Right lobe of liver (tissue), 6 donors: Measurements from ENCODE around the gene GFOD1. TPM values are rescaled to one million over a fixed set of nuclear protein-coding genes. Genes with fewer than 3 reads are reported as not detected.

Source experiments
- ATAC-seq, 4 donors: fragments of 200-7000 bp; cut with Tn5 transposase; one replicate each; pipeline ENCODE4 v1.9.1; 2020; ENCODE audit warnings: mild to moderate bottlenecking in 4 of 4, moderate library complexity in 4 of 4
- DNase-seq, 3 donors: peaks; one replicate each; pipeline ENCODE4 v3.0.0-alpha.2; 2020
- H3K27ac ChIP-seq, 3 donors: fragments of 200-600 bp; one replicate each; pipeline ENCODE4 v1.8.0; 2022
- H3K27me3 ChIP-seq, 2 donors: fragments of 200-600 bp; one replicate each; pipeline ENCODE4 v1.8.0; 2022
- H3K36me3 ChIP-seq, 4 donors: fragments of 200-600 bp; sonication (generic) in 1 of 4; one replicate each; pipeline versions ENCODE4 v1.5.1 to v1.8.0; 2017 to 2022; ENCODE audit warnings: control low read depth in 1 of 4
- H3K4me1 ChIP-seq, 4 donors: fragments of 200-600 bp; sonication (generic) in 1 of 4; one replicate each; pipeline versions ENCODE4 v1.5.1 to v1.8.0; 2017 to 2022; ENCODE audit warnings: control low read depth in 1 of 4
- H3K4me3 ChIP-seq, 3 donors: fragments of 200-600 bp; one replicate each; pipeline ENCODE4 v1.8.0; 2022
- H3K9me3 ChIP-seq, 4 donors: fragments of 200-600 bp; sonication (generic) in 1 of 4; one replicate each; pipeline versions ENCODE4 v1.5.1 to v1.8.0; 2017 to 2022; ENCODE audit warnings: control low read depth in 1 of 4
- CTCF ChIP-seq, 4 donors: fragments of 200-600 bp in 3 of 4; fragments of 450-650 bp in 1 of 4; IDR thresholded peaks; one replicate each; pipeline versions ENCODE4 v1.5.1 to v1.8.0; 2016 to 2022; ENCODE audit warnings: antibody characterized with exemption in 4 of 4, mild to moderate bottlenecking in 2 of 4
- POLR2A ChIP-seq: fragments of 450-650 bp; IDR thresholded peaks from one replicate; pipeline ENCODE4 v1.6.1; 2017; ENCODE audit warnings: antibody characterized with exemption, mild to moderate bottlenecking
- WGBS: methylation state at CpG from one replicate; pipeline ENCODE4 v1.1.6; 2018; ENCODE audit warnings: low coverage, low lambda C conversion rate; ENCODE audit not compliant: insufficient coverage; ENCODE audit errors: missing lambda C conversion rate; 5-methylcytosine and 5-hydroxymethylcytosine counted together
- intact Hi-C, 2 donors: fragments of 100-400 bp; cut with DNase I; formaldehyde crosslinking; loops; one replicate each; pipeline versions ENCODE4 v1.11.2 to v1.14.1; 2022
- total RNA-seq, 6 experiments: library from RNA; depleted of rRNA in 2 of 6; stranded (reverse); fragments of >200 nt in 2 of 6; fragmentation: NEBNext Ultra II Directional in 3 of 6; extraction: Animal tissue kit (Norgen Biotek cat#: 25700) in 3 of 6; gene quantifications; one replicate each; pipeline versions ENCODE4 v1.1.0 to v1.2.4, GENCODE V29; 2016 to 2023
- donor health status: DM: no; HTN: yes; CAD: no.
- donor health status: DM: no; HTN: no; CAD: no.
- donor health status: DM: no; HTN: no; CAD: no.
- donor health status: DM: no; HTN: yes; CAD: no.
- donor health status: DM: no; HTN: yes; CAD: no.

GFOD1 gene
- total RNA-seq, 6 experiments from 2014 or later, result 5.4 to 8.5 (median 7.5) TPM

GRCh38 chr6:13495112-13495776 lies 7.8 kb upstream of the GFOD1 start:
- H3K36me3 ChIP-seq, result no peaks in the 10 kb centered on the region
- no peak for ATAC-seq
- no peak overlapping the region for H3K4me3 ChIP-seq
- no peak for DNase-seq
- no peak for TF ChIP-seq POLR2A
- TF ChIP-seq CTCF (IDR thresholded peaks at IDR 0.05), result no peak
- H3K27me3 ChIP-seq, result no peaks in the 10 kb centered on the region
- no peaks in the 10 kb centered on the region for H3K4me1 ChIP-seq
- no peaks in the 10 kb centered on the region for H3K9me3 ChIP-seq
- intact Hi-C loops, result no loop called here
- 80% methylated on average over 5 of the region's 5 CpGs for WGBS
- no peak overlapping the region for H3K27ac ChIP-seq

- H3K4me3 ChIP-seq, result no peak overlapping the region
- H3K9me3 ChIP-seq, result no peaks in the 10 kb centered on the region
- no peaks in the 10 kb centered on the region for H3K36me3 ChIP-seq
- no peak for TF ChIP-seq CTCF (IDR thresholded peaks at IDR 0.05)
- no peak for TF ChIP-seq POLR2A
- H3K27ac ChIP-seq, result no peak overlapping the region
- WGBS, result 81% methylated on average over 2 of the region's 3 CpGs
- H3K27me3 ChIP-seq, result no peaks in the 10 kb centered on the region
- intact Hi-C loops, result no loop called here
- H3K4me1 ChIP-seq, result no peaks in the 10 kb centered on the region
- no peak for DNase-seq
- no peak for ATAC-seq
Observed at GRCh38 chr6:13494137-13494536, 6.7 kb upstream of the GFOD1 start.

GRCh38 chr6:13493147-13493546 lies 5.7 kb upstream of the GFOD1 start:
- Histone ChIP-seq H3K4me3 (no peak overlapping the region), H3K9me3 (no peaks in the 10 kb centered on the region), H3K27me3 (no peaks in the 10 kb centered on the region), H3K27ac (no peak overlapping the region), H3K4me1 (peaks cover 0 to 1% (median 0%) of the 10 kb centered on the region in 4 donors), H3K36me3 (no peaks in the 10 kb centered on the region)
- DNase-seq (no peak), ATAC-seq (no peak)
- 96% methylated on average over 2 of the region's 3 CpGs for WGBS
- intact Hi-C loops, result no loop called here
- TF ChIP-seq POLR2A, result no peak
- no peak for TF ChIP-seq CTCF (IDR thresholded peaks at IDR 0.05)

GRCh38 chr6:13492357-13492756 lies 5.0 kb upstream of the GFOD1 start:
- H3K27ac ChIP-seq, result no peak overlapping the region
- no peaks in the 10 kb centered on the region for H3K9me3 ChIP-seq
- intact Hi-C loops, result no loop called here
- peaks cover 0 to 5% (median 0%) of the 10 kb centered on the region in 4 donors for H3K4me1 ChIP-seq
- ATAC-seq (no peak), DNase-seq (no peak)
- no peak overlapping the region for H3K4me3 ChIP-seq
- 88% methylated on average over 2 of the region's 2 CpGs for WGBS
- TF ChIP-seq POLR2A, result no peak
- TF ChIP-seq CTCF (IDR thresholded peaks at IDR 0.05), result no peak
- no peaks in the 10 kb centered on the region for H3K36me3 ChIP-seq
- H3K27me3 ChIP-seq, result no peaks in the 10 kb centered on the region
